ENCODE results near the gene ACVR1B.

Gene ACVR1B

DNA sequence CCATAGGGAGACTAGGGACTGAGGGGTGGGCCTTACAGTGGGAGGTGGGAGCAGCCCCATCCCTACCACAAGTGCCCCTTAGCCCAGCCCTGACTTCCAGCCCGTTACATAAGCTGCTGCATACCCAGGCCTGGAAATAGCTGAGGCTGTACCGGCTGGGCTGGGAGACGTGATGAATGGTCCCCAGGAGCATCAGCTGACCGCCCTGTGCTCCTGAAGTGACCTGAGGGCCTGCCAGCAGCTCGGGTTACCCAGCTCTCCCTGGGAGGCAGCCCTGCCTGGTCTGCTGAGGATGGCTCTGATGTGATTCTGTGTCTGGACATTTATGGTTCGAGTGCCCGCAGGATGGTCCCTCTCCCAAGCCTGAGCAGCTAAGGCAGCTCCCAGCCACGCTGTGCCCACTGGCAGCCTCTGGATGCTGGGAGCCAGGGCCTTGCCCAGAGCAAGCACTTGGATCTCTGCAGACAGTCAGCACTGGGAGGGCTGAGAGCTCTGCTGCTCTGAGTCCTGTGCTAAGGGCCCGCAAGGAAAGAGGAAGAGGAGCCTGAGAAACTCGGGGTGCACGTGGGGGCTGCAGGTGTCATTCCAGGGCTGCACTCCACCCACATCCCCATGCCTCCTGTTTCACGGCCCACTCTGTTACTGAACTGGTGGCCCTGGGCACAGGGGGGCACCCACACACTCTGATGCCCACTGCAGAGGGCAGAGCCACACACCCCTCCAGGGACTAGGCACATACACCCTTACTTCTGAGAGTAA is 75.8 kb downstream of the ACVR1B start:
- Histone ChIP-seq H3K9ac (ENCODE audit: low read length) (no peak overlapping the region), H3K9me3 (ENCODE audit: control insufficient read depth, insufficient read depth, low read depth, low read length) (no peaks in the 10 kb centered on the region), H3K36me3 (ENCODE audit: control insufficient read depth, insufficient read depth, low read length) (no peaks in the 10 kb centered on the region), H3K4me3 (ENCODE audit: low read depth, low read length) (no peak overlapping the region), H3K4me1 (ENCODE audit: control insufficient read depth, insufficient read depth, low read length) (peaks cover 28% of the 10 kb centered on the region), H3K27me3 (ENCODE audit: control insufficient read depth, insufficient read depth, low read length) (peaks cover 21% of the 10 kb centered on the region), H3K27ac (ENCODE audit: low read depth, low read length) (no peak overlapping the region)

GRCh38 chr12:52029685-52030084 is 78.2 kb downstream of the ACVR1B start:
- Histone ChIP-seq H3K27me3 (ENCODE audit: control insufficient read depth, insufficient read depth, low read length) (peaks cover 12% of the 10 kb centered on the region), H3K36me3 (ENCODE audit: control insufficient read depth, insufficient read depth, low read length) (no peaks in the 10 kb centered on the region), H3K4me1 (ENCODE audit: control insufficient read depth, insufficient read depth, low read length) (peaks cover 32% of the 10 kb centered on the region), H3K27ac (ENCODE audit: low read depth, low read length) (no peak overlapping the region), H3K4me3 (ENCODE audit: low read depth, low read length) (no peak overlapping the region), H3K9me3 (ENCODE audit: control insufficient read depth, insufficient read depth, low read depth, low read length) (no peaks in the 10 kb centered on the region), H3K9ac (ENCODE audit: low read length) (no peak overlapping the region)

DNA sequence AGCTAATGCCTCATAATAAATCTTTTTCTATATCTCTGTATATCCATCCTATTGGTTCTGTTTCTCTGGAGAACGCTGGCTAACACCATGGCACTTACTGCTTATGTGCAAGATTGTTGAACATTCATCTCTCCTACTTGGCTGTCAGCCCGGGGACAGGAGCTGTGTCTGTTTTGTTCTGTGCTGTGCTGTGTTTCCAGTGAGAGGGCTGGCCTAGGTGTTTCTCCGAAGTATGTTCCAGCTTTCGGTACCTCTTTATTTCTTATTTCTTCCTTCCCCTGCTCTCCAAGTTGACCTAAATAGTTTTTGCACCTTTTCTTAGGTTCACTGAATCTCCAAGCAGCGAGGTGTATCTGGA is 80.9 kb downstream of the ACVR1B start:
- H3K36me3 ChIP-seq (ENCODE audit: control insufficient read depth, insufficient read depth, low read length): no peaks in the 10 kb centered on the region
- peaks cover 33% of the 10 kb centered on the region for H3K4me1 ChIP-seq (ENCODE audit: control insufficient read depth, insufficient read depth, low read length)
- peaks cover 30% of the 10 kb centered on the region for H3K27me3 ChIP-seq (ENCODE audit: control insufficient read depth, insufficient read depth, low read length)
- H3K9ac ChIP-seq (ENCODE audit: low read length): no peak overlapping the region
- no peak overlapping the region; the same call in 1 of the 2 replicates for H3K27ac ChIP-seq (ENCODE audit: low read depth, low read length)
- H3K9me3 ChIP-seq (ENCODE audit: control insufficient read depth, insufficient read depth, low read depth, low read length): no peaks in the 10 kb centered on the region
- H3K4me3 ChIP-seq (ENCODE audit: low read depth, low read length): peak overlapping the region; percentile 51

DNA sequence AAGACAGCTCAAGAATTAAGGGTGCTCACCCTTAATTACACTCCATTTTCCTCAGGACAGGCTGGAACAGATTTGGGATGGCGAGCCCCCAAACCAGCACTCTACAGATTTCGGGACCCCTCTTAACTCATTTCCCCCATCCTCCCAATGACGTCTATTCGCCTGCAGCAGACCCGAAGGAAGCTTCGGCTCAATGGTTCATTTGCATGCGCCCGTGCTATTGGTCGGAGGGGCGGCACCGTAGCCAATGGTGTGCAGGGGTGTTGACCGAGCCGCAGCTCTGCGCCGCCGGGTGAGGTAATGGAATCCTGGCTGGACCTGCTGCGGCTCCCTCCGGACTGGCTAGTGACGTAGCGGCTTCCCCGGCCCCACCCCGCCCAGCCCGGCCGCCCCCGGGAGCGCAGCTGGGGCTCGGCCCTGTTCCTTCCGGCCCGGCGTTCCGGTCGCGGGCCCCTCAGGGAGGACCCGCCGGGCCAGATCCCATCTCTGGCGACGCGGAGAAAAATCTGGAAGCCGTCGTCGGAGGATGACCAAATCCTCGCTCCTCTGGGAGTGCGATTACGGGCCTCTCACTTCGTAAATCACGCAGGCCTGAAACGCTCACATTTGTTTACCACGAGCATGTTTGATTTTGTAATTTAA is 81.4 kb downstream of the ACVR1B start:
- Histone ChIP-seq H3K9ac (ENCODE audit: low read length) (peak overlapping the region; percentile 47), H3K9me3 (ENCODE audit: control insufficient read depth, insufficient read depth, low read depth, low read length) (no peaks in the 10 kb centered on the region), H3K4me3 (ENCODE audit: low read depth, low read length) (peak overlapping the region; percentile 53), H3K27ac (ENCODE audit: low read depth, low read length) (peak overlapping the region; percentile 46; the same call in 1 of the 2 replicates), H3K4me1 (ENCODE audit: control insufficient read depth, insufficient read depth, low read length) (peaks cover 33% of the 10 kb centered on the region), H3K36me3 (ENCODE audit: control insufficient read depth, insufficient read depth, low read length) (no peaks in the 10 kb centered on the region), H3K27me3 (ENCODE audit: control insufficient read depth, insufficient read depth, low read length) (peaks cover 33% of the 10 kb centered on the region)

GRCh38 chr12:52033446-52034140 is 82.1 kb downstream of the ACVR1B start:
- H3K27me3 ChIP-seq (ENCODE audit: control insufficient read depth, insufficient read depth, low read length): peaks cover 33% of the 10 kb centered on the region
- H3K36me3 ChIP-seq (ENCODE audit: control insufficient read depth, insufficient read depth, low read length): no peaks in the 10 kb centered on the region
- H3K9ac ChIP-seq (ENCODE audit: low read length): peak overlapping the region; percentile 47
- peak overlapping the region; percentile 53 for H3K4me3 ChIP-seq (ENCODE audit: low read depth, low read length)
- peaks cover 33% of the 10 kb centered on the region for H3K4me1 ChIP-seq (ENCODE audit: control insufficient read depth, insufficient read depth, low read length)
- H3K27ac ChIP-seq (ENCODE audit: low read depth, low read length): peak overlapping the region; percentile 46; the same call in 1 of the 2 replicates
- no peaks in the 10 kb centered on the region for H3K9me3 ChIP-seq (ENCODE audit: control insufficient read depth, insufficient read depth, low read depth, low read length)

GRCh38 chr12:52035190-52035589 is 83.7 kb downstream of the ACVR1B start:
- no peak overlapping the region for H3K4me3 ChIP-seq (ENCODE audit: low read depth, low read length)
- H3K9me3 ChIP-seq (ENCODE audit: control insufficient read depth, insufficient read depth, low read depth, low read length): no peaks in the 10 kb centered on the region
- H3K27me3 ChIP-seq (ENCODE audit: control insufficient read depth, insufficient read depth, low read length): peaks cover 33% of the 10 kb centered on the region
- no peak overlapping the region for H3K9ac ChIP-seq (ENCODE audit: low read length)
- no peaks in the 10 kb centered on the region for H3K36me3 ChIP-seq (ENCODE audit: control insufficient read depth, insufficient read depth, low read length)
- H3K4me1 ChIP-seq (ENCODE audit: control insufficient read depth, insufficient read depth, low read length): peaks cover 22% of the 10 kb centered on the region
- H3K27ac ChIP-seq (ENCODE audit: low read depth, low read length): no peak overlapping the region

DNA sequence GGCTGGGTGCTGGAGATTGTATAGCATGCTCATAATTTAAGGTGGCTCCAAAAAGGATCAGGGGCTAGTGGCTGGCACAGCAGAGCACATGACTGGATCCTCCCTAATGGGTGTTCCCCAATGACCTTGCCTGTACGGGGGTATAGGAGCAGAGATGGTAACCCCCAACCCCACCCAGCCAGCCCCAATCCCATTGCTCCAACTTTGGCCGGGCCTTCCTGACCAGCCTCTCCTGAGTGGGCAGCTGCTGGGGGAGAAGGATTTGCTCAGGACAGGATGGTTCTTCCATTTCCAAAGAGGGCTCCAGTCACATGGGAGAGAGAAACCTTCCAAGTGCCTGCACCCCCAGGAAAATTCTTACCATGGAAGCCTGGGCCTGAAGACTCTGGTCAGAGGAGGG is 84.4 kb downstream of the ACVR1B start:
- peak overlapping the region; percentile 61 for H3K4me3 ChIP-seq (ENCODE audit: low read depth, low read length)
- H3K27ac ChIP-seq (ENCODE audit: low read depth, low read length): no peak overlapping the region

GRCh38 chr12:52036587-52037171 is 85.2 kb downstream of the ACVR1B start:
- Histone ChIP-seq H3K36me3 (ENCODE audit: control insufficient read depth, insufficient read depth, low read length) (no peaks in the 10 kb centered on the region), H3K27me3 (ENCODE audit: control insufficient read depth, insufficient read depth, low read length) (peaks cover 33% of the 10 kb centered on the region), H3K9me3 (ENCODE audit: control insufficient read depth, insufficient read depth, low read depth, low read length) (no peaks in the 10 kb centered on the region), H3K27ac (ENCODE audit: low read depth, low read length) (peak overlapping the region; percentile 49; the same call in 1 of the 2 replicates), H3K4me1 (ENCODE audit: control insufficient read depth, insufficient read depth, low read length) (peaks cover 22% of the 10 kb centered on the region), H3K9ac (ENCODE audit: low read length) (peak overlapping the region; percentile 74), H3K4me3 (ENCODE audit: low read depth, low read length) (peak overlapping the region; percentile 61)

More for the DNA sequence above, 84.4 kb downstream of the ACVR1B start:
- peaks cover 33% of the 10 kb centered on the region for H3K27me3 ChIP-seq (ENCODE audit: control insufficient read depth, insufficient read depth, low read length)
- peak overlapping the region; percentile 74 for H3K9ac ChIP-seq (ENCODE audit: low read length)
- H3K36me3 ChIP-seq (ENCODE audit: control insufficient read depth, insufficient read depth, low read length): no peaks in the 10 kb centered on the region
- H3K9me3 ChIP-seq (ENCODE audit: control insufficient read depth, insufficient read depth, low read depth, low read length): no peaks in the 10 kb centered on the region
- H3K4me1 ChIP-seq (ENCODE audit: control insufficient read depth, insufficient read depth, low read length): peaks cover 22% of the 10 kb centered on the region

- Histone ChIP-seq H3K27ac (ENCODE audit: low read depth, low read length) (peak overlapping the region; percentile 75; the same call in 1 of the 2 replicates), H3K27me3 (ENCODE audit: control insufficient read depth, insufficient read depth, low read length) (peaks cover 33% of the 10 kb centered on the region), H3K4me3 (ENCODE audit: low read depth, low read length) (peak overlapping the region; percentile 76), H3K36me3 (ENCODE audit: control insufficient read depth, insufficient read depth, low read length) (no peaks in the 10 kb centered on the region; the same call in 1 of the 2 replicates), H3K9me3 (ENCODE audit: control insufficient read depth, insufficient read depth, low read depth, low read length) (no peaks in the 10 kb centered on the region), H3K9ac (ENCODE audit: low read length) (peak overlapping the region; percentile 87), H3K4me1 (ENCODE audit: control insufficient read depth, insufficient read depth, low read length) (peaks cover 17% of the 10 kb centered on the region)
These were observed 85.9 kb downstream of the ACVR1B start for GRCh38 chr12:52037248-52037861.

- H3K9ac ChIP-seq (ENCODE audit: low read length): no peak overlapping the region
- no peak overlapping the region for H3K27ac ChIP-seq (ENCODE audit: low read depth, low read length)
- peaks cover 10% of the 10 kb centered on the region for H3K4me1 ChIP-seq (ENCODE audit: control insufficient read depth, insufficient read depth, low read length)
- H3K27me3 ChIP-seq (ENCODE audit: control insufficient read depth, insufficient read depth, low read length): peaks cover 33% of the 10 kb centered on the region
- no peaks in the 10 kb centered on the region for H3K9me3 ChIP-seq (ENCODE audit: control insufficient read depth, insufficient read depth, low read depth, low read length)
- peak overlapping the region; percentile 15; the same call in 1 of the 2 replicates for H3K4me3 ChIP-seq (ENCODE audit: low read depth, low read length)
- H3K36me3 ChIP-seq (ENCODE audit: control insufficient read depth, insufficient read depth, low read length): peaks cover 8% of the 10 kb centered on the region
These were observed 86.9 kb downstream of the ACVR1B start for GRCh38 chr12:52038447-52038846.

Data from HUES6 (cell line).